Measurements from ENCODE around the gene STAM.

- no peak for TF ChIP-seq EP300 (IDR thresholded peaks at IDR 0.05)
- no peak for TF ChIP-seq CTCF (IDR thresholded peaks at IDR 0.05)
These were observed 3.4 kb downstream of the STAM start for GRCh38 chr10:17647326-17647725.

All from ovary (tissue), 3 donors.